H7 (cell line): ENCODE results near the gene CHAT. TPM values are rescaled to one million over a fixed set of nuclear protein-coding genes. Genes with fewer than 3 reads are reported as not detected.

ENCODE experiments used
- DNase-seq: peaks from one replicate; pipeline ENCODE4 v3.0.0; 2012
- H3K27me3 ChIP-seq: 2 replicates; pipeline ENCODE4 v1.6.0; 2011; ENCODE audit warnings: mild to moderate bottlenecking, low read length; ENCODE audit not compliant: control insufficient read depth, insufficient read depth
- H3K36me3 ChIP-seq: replicated peaks from 2 replicates; pipeline ENCODE4 v1.5.1; 2011; ENCODE audit warnings: low read length; ENCODE audit not compliant: control insufficient read depth, insufficient read depth
- H3K4me3 ChIP-seq: 2 replicates; pipeline ENCODE4 v1.5.1; 2011; ENCODE audit warnings: low read depth, mild to moderate bottlenecking, control low read depth, low read length, moderate library complexity; ENCODE audit not compliant: insufficient read depth
- total RNA-seq: library from RNA; depleted of rRNA; stranded (reverse); fragments of >200 nt; shearing (Covaris generic); gene quantifications from 2 replicates; pipeline ENCODE4 v1.2.3, GENCODE V29; 2014

Gene CHAT
- total RNA-seq, 1 experiment from 2014 or later = not detected

DNA sequence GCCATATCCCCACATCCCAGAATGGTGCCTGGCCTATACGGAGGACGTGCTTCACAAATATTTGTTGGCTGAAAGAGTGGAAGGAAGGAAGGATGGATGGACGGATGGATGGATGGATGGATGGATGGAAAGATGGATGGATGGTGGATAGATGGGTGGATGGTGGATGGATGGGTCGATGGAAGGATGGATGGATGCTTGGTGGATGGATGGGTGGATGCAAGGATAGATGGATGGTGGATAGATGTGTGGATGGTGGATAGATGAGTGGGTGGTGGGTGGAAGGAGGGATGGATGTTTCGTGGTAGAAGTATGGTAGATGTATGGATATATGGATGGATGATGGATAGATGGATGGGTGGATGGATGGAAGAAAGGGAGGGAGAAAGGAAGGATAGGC lies 10.8 kb downstream of the CHAT start:
- H3K4me3 ChIP-seq = no peak overlapping the region
- no peak for DNase-seq
- peaks cover 16% of the 10 kb centered on the region for H3K27me3 ChIP-seq
- no peaks in the 10 kb centered on the region for H3K36me3 ChIP-seq

DNA sequence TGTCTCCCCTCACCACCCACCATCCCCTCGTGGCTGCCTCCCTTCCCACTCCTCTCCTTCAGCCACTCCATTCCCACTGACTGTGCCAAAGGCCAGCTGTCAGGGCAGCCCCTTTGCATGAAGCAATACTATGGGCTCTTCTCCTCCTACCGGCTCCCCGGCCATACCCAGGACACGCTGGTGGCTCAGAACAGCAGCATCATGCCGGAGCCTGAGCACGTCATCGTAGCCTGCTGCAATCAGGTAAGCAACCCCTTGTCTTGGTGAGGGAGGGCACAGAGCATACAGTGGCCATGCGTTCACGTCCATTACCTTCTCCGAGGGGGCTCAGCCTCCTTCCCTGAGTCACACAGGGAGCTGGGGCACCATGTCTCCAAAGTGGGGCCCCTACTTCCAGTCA lies 11.6 kb downstream of the CHAT start:
- H3K27me3 ChIP-seq = peaks cover 10% of the 10 kb centered on the region; the same call in 1 of the 2 replicates
- H3K4me3 ChIP-seq = no peak overlapping the region
- no peak for DNase-seq
- H3K36me3 ChIP-seq = no peaks in the 10 kb centered on the region

GRCh38 chr10:49627038-49627437 lies 13.2 kb downstream of the CHAT start:
- no peaks in the 10 kb centered on the region for H3K36me3 ChIP-seq
- no peak for DNase-seq
- peaks cover 9% of the 10 kb centered on the region; the same call in 1 of the 2 replicates for H3K27me3 ChIP-seq
- no peak overlapping the region for H3K4me3 ChIP-seq

GRCh38 chr10:49627644-49628247 lies 13.9 kb downstream of the CHAT start:
- no peaks in the 10 kb centered on the region for H3K36me3 ChIP-seq
- H3K27me3 ChIP-seq = peaks cover 6% of the 10 kb centered on the region; the same call in 1 of the 2 replicates
- no peak for DNase-seq
- no peak overlapping the region for H3K4me3 ChIP-seq

- peaks cover 2% of the 10 kb centered on the region; the same call in 1 of the 2 replicates for H3K27me3 ChIP-seq
- no peaks in the 10 kb centered on the region for H3K36me3 ChIP-seq
- H3K4me3 ChIP-seq = no peak overlapping the region
- DNase-seq = no peak
These were observed 14.8 kb downstream of the CHAT start for GRCh38 chr10:49628599-49628998.

GRCh38 chr10:49629431-49629881 lies 15.6 kb downstream of the CHAT start:
- H3K4me3 ChIP-seq = no peak overlapping the region
- no peaks in the 10 kb centered on the region for H3K27me3 ChIP-seq
- no peak for DNase-seq
- H3K36me3 ChIP-seq = no peaks in the 10 kb centered on the region

DNA sequence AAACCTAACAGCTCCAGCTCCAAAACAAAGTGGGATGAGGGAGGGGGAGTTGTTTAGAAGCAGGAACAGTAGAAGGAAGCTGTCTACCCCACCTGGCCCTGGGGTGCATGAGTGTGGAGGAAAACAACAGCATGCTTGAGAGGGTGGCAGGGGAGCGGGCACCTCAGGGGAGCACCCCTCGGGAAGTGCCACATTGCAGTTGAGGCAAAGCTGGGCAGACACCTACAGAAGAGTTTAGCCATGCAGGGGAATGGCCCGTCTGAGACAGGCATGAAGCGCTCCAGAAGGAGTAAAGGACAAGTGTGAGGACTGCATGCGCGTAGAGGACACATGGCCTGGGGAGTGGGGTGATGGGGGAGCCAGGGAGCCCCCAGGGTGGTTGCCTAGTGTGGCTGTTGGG lies 18.1 kb downstream of the CHAT start:
- DNase-seq = no peak
- no peaks in the 10 kb centered on the region for H3K36me3 ChIP-seq
- H3K27me3 ChIP-seq = no peaks in the 10 kb centered on the region; the same call in 1 of the 2 replicates
- H3K4me3 ChIP-seq = no peak overlapping the region

- Histone ChIP-seq H3K27me3 (no peaks in the 10 kb centered on the region; the same call in 1 of the 2 replicates), H3K36me3 (no peaks in the 10 kb centered on the region), H3K4me3 (no peak overlapping the region)
- no peak for DNase-seq
These were observed 18.8 kb downstream of the CHAT start for GRCh38 chr10:49632406-49633317.

GRCh38 chr10:49633327-49634068 lies 19.7 kb downstream of the CHAT start:
- no peak overlapping the region for H3K4me3 ChIP-seq
- no peak for DNase-seq

DNA sequence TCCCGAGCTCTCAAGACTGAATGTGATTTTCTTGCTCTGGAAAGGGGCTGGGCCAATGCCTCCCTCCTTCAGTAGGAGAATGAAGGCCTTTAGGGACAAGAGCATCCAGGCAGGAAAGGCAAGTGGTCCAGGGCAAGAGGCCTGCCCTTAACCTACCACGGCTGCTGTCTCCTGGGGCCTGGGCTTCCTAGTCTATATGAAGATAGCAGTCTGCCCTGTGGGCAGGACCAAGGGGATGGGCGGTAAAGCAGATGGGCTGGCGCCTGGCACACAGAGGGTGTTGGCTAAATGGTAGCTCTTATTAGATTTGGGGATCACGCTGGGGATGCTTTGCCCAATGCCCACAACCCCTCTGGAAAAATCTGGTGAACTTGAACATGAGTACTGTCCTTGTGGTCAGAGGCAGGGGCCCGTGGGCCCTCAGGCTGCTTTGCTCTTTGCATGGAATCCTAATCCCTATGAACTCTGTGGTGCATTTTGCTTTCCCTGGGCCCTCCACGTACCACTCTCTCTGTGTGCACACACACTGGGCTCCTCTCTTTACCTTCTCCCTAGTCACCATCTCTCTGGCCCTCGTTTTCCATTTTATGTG lies 20.3 kb downstream of the CHAT start:
- H3K27me3 ChIP-seq = no peaks in the 10 kb centered on the region; the same call in 1 of the 2 replicates
- DNase-seq = no peak
- H3K4me3 ChIP-seq = no peak overlapping the region
- H3K36me3 ChIP-seq = no peaks in the 10 kb centered on the region

More at GRCh38 chr10:49633327-49634068, 19.7 kb downstream of the CHAT start:
- Histone ChIP-seq H3K36me3 (no peaks in the 10 kb centered on the region), H3K27me3 (no peaks in the 10 kb centered on the region; the same call in 1 of the 2 replicates)

- Histone ChIP-seq H3K36me3 (no peaks in the 10 kb centered on the region), H3K4me3 (no peak overlapping the region), H3K27me3 (no peaks in the 10 kb centered on the region; the same call in none of the 2 replicates)
- DNase-seq = no peak
These were observed 28.5 kb downstream of the CHAT start for GRCh38 chr10:49642311-49642710.

DNA sequence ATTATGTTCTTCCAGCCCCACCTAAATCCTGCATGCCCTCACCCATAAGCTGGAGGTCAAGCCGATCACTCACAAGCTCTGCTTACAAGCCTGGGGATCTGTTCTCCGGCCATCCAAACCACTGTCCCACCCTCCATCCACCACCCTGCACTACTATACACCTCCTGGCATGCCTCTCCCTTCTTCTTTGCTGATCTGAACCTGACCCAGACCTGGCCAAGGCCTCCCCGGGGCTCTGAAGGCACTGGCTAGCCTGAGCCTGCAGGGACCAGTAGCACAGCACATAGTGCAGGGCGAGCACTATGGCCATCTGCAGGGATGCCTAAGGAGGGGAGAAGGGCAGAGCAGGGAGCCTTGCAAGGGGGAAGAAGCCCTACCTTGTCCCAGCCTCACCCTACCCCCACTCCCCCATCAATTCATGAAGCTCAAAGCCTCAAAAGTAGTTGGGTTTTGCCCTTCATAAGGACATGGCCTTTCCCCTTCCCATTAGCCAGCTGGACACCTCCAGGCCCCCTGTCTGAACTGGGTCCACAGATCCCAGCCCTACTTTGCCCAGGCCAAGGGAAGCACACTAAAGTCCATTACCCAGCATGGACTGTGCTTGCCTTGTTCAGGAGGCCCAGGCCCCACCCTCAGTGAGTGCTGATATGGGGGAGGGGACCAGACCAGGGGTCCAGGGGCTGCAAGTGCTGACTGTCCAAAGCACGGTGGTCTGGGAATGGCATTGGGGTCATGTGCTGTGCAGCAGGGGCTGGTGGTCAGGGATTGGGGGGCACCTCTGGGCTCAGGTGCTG lies 29.6 kb downstream of the CHAT start:
- no peaks in the 10 kb centered on the region for H3K36me3 ChIP-seq
- no peak for DNase-seq
- H3K4me3 ChIP-seq = no peak overlapping the region
- H3K27me3 ChIP-seq = no peaks in the 10 kb centered on the region; the same call in none of the 2 replicates

DNA sequence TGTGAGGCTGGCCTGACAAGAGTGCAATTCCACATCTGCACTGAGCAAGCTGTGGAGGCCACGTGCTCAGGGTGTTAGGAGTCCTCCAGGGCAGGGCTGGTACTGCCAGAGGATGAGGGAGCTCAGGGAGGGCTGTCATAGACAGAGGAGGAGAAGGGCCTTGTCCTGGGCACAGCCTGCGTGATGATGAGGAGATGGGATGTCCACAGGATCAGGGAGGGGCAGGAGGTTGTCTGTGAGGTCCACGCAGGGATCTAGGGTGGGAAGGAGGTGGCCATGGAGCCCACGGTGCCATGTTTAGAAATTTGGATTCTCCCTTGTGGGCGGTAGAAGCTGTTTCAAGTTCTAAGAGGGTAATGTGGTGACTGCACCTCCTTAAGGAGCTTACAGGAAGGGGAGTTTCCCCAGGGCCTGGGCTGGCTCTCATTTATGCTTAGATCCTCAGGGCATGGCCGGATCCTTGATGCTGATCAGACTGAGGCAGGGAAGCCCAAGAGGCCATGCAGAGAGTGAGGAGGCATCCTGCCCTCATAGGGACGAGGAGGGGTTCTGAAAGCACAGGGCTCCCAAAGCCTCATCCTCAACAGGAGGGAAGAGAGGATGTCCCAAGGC lies 30.3 kb downstream of the CHAT start:
- DNase-seq = no peak
- Histone ChIP-seq H3K27me3 (peaks cover 2% of the 10 kb centered on the region), H3K4me3 (no peak overlapping the region), H3K36me3 (no peaks in the 10 kb centered on the region)
